HG02943 (cell line): ENCODE data around the gene GOLGA3.

ENCODE experiments used
- ATAC-seq: cut with Tn5 transposase; IDR thresholded peaks from one replicate; pipeline ENCODE4 v1.9.1; 2021; ENCODE audit warnings: mild to moderate bottlenecking, low read depth, moderate library complexity; ENCODE audit not compliant: unreplicated experiment

GOLGA3 gene

GRCh38 chr12:132726386-132726785 lies 102.3 kb downstream of the GOLGA3 start:
- no peak for ATAC-seq

GRCh38 chr12:132724506-132725241 lies 104.0 kb downstream of the GOLGA3 start:
- ATAC-seq: no peak

GRCh38 chr12:132723764-132724140 lies 104.9 kb downstream of the GOLGA3 start:
- ATAC-seq: no peak

DNA sequence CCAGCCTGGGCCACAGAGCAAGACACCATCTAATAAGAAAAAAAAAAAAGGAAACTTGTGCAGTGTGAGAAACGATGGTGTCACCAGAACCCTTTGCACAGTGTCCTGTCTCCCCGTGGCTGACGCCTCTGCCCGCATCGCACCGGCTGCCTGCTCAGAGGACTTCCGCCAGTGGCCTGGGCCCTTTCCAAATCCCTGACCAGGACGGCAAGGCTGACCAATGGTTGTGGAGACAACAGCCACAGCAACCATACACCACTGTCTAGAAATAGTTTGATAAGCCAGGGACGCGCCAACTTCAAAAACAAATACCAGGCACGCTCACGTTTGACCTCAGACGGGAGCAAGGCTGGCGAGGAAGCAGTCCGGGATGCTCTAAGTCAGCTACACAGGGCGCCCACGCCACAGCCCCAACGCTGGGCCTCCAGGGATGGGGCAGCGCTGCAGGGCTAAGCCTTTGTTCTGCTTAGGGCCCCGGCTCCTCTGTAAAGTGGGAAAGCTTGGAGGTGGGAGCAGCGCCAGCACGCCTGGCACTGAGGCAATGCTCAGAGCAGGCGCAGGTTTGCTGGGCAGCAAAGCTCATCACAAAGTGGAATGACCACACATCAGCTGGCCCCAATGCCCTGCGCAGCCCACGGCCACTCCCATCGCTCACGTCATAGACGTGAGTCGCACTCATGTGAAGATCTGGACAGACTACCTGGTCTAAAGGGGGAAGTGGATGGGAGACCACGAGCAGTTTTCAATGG lies 105.5 kb downstream of the GOLGA3 start:
- no peak for ATAC-seq

DNA sequence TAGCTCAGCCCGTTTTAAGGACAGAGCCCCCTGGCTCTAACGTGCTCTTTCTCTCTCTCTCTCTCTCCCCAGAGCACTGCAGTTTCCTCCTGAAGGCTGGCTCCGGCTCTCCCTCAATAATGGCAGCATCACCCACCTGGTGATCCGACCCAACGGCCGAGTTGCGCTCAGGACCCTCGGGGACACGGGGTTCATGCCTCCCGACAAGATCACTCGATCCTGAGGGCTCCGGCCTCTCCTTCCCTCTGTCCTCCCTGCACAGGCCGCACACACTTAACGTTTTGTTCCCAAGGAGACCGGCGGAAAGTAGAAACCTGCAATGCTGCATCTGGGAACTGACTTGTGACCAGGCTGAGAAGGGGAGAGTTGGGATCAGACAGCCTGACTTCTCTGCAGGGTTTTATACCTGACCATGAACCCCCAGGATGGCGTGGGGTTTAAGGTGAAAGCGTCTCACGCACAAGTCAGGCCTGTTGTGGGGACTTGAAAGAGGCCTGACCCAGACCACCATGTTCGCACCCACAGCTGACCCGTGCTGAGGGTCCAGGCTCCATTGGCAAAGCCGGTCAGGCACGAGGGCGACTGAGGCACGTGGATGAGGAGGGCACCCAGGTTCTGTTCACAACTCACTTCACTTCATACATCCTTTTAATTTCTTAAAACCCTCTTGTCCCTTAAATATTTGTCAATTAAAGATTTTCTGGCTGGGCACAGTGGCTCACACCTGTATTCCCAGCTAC lies 107.9 kb downstream of the GOLGA3 start:
- no peak for ATAC-seq

DNA sequence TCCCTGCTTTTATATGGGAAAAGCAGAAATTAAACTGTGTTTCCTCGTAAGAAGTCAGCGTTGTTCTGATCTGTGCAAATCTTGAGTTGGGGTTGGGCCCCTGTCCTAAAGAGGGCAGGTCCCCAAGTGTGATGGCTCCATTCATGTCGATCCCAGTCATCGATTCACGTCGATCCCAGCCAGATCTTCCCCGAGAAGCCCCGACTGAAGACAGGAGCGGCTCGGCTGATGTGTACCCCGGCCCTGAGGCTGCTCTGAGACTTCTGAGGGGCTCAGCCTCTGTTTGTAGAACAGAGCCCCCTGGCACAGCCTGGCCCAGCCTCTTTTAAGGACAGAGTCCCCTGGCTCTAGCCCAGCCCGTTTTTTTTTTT lies 108.7 kb downstream of the GOLGA3 start:
- no peak for ATAC-seq

GRCh38 chr12:132719141-132719953 lies 109.3 kb downstream of the GOLGA3 start:
- no peak for ATAC-seq
